GM19328 (cell line): ENCODE data around the gene KIR3DL1.
"Not testable (repeated sequence)": the region's sequence is repeated elsewhere in the genome, so short reads cannot be mapped to it uniquely, and the experiment has no call there.

Experiments used
- ATAC-seq: cut with Tn5 transposase; IDR thresholded peaks from one replicate; pipeline ENCODE4 v1.9.1; 2021; ENCODE audit warnings: mild to moderate bottlenecking, moderate library complexity; ENCODE audit not compliant: unreplicated experiment

Gene KIR3DL1

GRCh38 chr19:54816251-54816650, at the start of gene KIR3DL1:
Gene KIR3DL1 (plus strand): TSS chr19:54816468.
- not testable (repeated sequence) for ATAC-seq

DNA sequence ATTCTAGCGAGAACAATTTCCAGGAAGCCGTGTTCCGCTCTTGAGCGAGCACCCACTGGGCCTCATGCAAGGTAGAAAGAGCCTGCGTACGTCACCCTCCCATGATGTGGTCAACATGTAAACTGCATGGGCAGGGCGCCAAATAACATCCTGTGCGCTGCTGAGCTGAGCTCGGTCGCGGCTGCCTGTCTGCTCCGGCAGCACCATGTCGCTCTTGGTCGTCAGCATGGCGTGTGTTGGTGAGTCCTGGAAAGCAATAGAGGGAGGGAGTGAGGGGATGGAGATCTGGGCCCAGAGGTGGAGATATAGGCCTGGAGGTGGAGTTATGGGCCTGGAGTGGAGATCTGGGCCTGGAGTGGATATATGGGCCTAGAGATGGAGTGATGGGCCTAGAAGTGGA, 46.6 kb upstream of the KIR3DL1 start, which contains the start of gene KIR2DL1:
Gene KIR2DL1, plus strand, starts transcription at position 148 of the 400 bp plus-strand sequence. Its CDS starts 58 bp downstream, at position 206.
- not testable (repeated sequence) for ATAC-seq

DNA sequence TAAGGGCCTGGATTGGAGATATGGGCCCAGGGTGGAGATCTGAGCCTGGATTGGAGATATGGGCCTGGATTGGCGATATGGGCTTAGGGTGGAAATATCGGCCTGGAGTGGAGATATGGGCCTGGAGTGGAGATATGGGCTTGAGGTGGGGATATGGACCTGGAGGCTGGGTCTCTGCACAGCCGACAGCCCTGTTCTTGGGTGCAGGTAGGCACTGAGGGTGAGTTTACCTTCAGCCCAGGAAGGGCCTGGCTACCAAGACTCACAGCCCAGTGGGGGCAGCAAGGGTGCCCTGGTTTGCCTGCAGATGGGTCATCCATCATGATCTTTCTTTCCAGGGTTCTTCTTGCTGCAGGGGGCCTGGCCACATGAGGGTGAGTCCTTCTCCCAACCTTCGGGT, 45.8 kb upstream of the KIR3DL1 start:
- not testable (repeated sequence) for ATAC-seq

GRCh38 chr19:54771018-54771960, 45.0 kb upstream of the KIR3DL1 start:
- not testable (repeated sequence) for ATAC-seq

DNA sequence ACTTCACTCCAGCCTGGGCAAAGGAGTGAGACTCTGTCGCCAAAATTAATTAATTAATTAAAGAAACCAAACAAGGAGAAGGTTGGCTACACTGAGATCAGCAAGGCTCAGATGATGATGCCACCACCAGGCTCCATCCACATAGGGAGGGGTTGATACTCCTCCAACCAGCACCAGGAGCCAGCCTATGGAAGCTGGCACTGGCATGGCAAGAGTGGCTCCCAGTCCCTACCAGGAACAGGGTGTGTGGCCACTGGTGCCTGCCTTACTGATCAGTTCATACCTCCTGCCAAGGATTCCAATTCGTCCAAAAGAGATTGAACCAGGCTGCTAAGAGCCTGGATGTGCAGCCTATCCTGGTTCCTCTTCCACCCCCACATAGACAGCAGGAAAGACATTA, 43.6 kb upstream of the KIR3DL1 start:
- ATAC-seq: not testable (repeated sequence)

- ATAC-seq: not testable (repeated sequence)
Measured at GRCh38 chr19:54775095-54775815, 41.0 kb upstream of the KIR3DL1 start.

DNA sequence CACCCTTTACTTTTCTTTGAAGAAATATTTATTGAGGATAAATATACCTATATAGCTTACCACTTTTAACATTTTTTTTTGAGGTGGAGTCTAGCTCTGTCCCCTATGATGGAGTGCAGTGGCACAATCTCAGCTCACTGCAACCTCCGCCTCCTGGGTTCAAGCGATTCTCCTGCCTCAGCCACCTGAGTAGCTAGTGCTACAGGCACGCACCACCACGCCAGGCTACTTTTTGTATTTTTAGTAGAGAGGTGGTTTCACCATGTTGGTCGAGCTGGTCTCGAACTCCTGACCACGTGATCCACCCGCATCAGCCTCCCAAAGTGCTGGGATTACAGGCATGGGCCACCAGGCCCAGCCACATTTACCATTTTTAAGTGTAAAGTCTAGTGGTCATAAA, 40.4 kb upstream of the KIR3DL1 start:
- ATAC-seq: not testable (repeated sequence)

GRCh38 chr19:54777851-54778250, 38.4 kb upstream of the KIR3DL1 start:
- not testable (repeated sequence) for ATAC-seq

DNA sequence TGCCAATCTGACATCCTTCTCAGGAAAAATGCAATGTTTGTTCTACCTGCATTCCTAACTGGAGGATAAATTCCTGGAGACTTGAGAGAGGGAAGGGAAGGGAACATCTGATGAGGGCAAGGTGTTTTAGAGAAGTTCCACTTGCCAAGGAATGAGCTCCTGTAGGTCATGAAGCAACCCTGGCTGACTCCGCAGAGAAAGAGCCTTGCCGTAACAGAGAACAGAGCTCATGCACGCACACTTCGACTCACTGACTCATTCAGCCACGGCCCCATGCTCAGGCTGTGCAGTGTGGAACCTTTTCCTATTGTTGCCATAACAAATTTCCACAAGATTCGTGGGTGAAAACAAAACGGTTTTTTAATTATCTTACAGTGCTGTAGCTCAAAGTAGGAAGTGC, 37.4 kb upstream of the KIR3DL1 start:
- not testable (repeated sequence) for ATAC-seq

DNA sequence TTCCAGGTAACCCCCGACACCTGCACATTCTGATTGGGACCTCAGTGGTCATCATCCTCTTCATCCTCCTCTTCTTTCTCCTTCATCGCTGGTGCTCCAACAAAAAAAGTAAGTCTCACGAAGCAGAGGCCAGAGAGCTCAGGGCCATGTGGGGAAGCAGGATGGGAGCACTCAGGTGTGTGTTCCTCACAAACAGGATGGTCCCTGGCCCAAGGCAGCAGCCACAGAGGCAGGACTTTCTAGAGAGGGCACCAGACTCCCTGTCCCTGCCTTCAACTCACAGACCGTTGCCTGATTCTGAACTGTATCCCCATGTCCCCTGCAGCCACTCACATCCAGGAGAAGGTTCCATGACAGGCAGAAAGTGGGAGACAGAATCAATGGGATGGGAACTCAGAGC, 33.4 kb upstream of the KIR3DL1 start:
- ATAC-seq: not testable (repeated sequence)

- not testable (repeated sequence) for ATAC-seq
Measured at GRCh38 chr19:54786091-54786723, 30.1 kb upstream of the KIR3DL1 start.

- ATAC-seq: not testable (repeated sequence)
Measured at GRCh38 chr19:54788154-54788553, 28.1 kb upstream of the KIR3DL1 start.

DNA sequence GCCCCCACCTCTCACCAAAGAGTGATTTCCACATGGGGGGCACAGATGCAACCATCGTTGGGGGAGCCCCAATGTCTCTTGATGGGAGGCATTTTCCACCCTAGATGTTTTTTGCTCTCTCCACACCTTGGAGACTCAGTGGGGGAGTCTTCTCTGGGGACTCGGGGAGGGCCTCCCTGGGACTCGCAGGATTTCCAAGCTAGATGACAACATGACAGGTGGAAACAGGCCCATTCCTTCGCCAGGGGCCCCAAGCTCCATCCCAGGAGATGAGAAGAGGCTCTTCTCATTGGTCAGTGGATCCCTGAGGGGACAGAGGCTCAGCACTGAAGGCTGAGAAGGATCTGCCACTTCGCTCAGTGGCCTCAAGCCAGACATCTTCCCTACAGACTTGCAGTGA, 25.6 kb upstream of the KIR3DL1 start:
- ATAC-seq: no peak

DNA sequence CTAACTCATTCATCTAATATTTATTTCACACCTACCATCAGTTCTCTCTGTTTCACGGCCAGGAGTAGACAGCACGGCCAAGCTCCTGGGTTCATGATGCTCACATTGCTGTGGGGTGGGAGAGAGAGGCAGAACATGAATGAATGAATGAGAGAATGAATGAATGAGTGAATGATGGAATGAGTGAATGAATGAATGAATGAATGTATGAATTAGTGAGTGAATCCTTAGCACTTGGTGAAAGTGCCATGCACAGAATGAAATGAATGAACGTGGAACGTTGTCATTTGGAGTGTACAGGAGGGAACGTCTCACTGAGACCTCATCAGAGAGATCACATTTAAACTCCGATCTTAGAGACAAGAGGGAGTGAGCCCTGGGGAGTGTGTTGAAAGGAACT, 24.8 kb upstream of the KIR3DL1 start:
- ATAC-seq: no peak

DNA sequence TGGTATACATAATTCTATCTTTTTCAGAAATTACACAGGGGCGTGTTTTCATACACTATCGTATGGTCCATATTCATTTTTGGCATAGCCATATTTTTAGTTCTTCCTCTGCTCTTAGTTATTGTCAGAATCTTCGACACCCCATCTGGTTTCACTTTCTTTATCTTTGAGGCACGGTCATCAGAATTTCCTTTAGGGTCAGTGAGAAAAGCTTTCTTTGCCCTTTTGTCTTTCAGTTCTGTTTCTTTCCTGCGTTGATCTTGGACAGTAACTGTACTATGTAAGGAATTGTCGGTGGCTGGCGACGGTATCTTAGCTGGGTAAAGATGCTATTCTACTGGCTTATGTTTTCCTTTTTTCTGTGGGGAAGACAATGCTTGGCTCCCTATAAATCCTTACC, 23.5 kb upstream of the KIR3DL1 start:
- ATAC-seq: no peak

- ATAC-seq: no peak
Measured at GRCh38 chr19:54795758-54796157, 20.5 kb upstream of the KIR3DL1 start.

DNA sequence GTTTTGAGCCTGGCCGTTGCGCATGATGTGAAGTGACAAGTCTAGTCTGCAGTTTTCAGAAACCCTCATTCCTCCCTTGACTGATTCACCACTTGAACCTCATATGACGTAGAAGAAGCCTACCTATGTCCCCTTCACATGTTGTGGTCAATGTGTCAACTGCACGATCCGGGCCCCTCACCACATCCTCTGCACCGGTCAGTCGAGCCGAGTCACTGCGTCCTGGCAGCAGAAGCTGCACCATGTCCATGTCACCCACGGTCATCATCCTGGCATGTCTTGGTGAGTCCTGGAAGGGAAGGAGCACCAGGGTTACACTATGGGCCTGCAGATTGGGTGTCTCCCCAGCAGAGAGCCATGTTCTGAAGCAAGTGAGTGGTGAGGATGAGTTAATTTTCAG, 12.9 kb upstream of the KIR3DL1 start, which contains the start of gene KIR2DL4:
Gene KIR2DL4, plus strand, starts transcription at position 201 of the 400 bp plus-strand sequence. Its CDS starts 42 bp downstream, at position 243.
- ATAC-seq: no peak

DNA sequence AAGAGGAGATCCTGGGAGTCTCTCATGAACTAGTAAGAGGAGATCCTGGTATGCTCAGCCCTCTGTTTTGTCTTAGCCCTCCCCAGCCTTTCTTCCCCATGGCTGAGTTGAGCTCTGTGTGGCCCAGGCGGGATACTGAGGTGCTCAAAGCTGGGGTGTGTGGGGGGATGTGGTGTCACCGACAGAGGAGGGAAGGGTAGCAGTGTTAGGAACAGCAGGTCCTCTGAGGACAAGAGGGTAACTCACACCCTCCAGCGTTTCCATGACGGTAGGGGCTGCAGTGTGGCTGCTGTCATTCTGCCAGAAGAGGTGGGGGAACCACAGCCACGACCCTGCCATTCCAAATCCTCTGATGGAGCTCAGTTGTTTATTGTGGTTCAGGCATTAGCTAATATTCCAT, 12.2 kb upstream of the KIR3DL1 start:
- no peak for ATAC-seq

DNA sequence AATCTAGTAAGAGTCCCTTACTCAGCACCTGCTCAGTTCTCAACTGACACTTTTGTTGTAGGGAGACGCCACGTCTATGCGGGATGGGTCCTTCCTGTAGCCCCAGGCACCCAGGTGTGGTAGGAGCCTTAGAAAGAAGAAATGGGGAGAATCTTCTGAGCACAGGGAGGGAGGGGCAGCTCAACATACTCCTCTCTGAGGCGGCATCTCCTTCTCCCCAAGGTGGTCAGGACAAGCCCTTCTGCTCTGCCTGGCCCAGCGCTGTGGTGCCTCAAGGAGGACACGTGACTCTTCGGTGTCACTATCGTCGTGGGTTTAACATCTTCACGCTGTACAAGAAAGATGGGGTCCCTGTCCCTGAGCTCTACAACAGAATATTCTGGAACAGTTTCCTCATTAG, 11.7 kb upstream of the KIR3DL1 start:
- ATAC-seq: no peak

GRCh38 chr19:54805665-54806515, 10.4 kb upstream of the KIR3DL1 start:
- no peak for ATAC-seq
